Measurements from ENCODE around the gene SLC22A17.
"Not testable (repeated sequence)": the region's sequence is repeated elsewhere in the genome, so short reads cannot be mapped to it uniquely, and the experiment has no call there.

The SLC22A17 gene

GRCh38 chr14:23339506-23340268, 13.0 kb downstream of the SLC22A17 start:
- DNase-seq (ENCODE audit: low spot score) = no peak

- DNase-seq (ENCODE audit: low spot score) = no peak
These were observed 17.1 kb downstream of the SLC22A17 start for GRCh38 chr14:23335623-23336022.

GRCh38 chr14:23327947-23328744, 24.5 kb downstream of the SLC22A17 start:
- DNase-seq (ENCODE audit: low spot score) = peak; percentile 88

DNA sequence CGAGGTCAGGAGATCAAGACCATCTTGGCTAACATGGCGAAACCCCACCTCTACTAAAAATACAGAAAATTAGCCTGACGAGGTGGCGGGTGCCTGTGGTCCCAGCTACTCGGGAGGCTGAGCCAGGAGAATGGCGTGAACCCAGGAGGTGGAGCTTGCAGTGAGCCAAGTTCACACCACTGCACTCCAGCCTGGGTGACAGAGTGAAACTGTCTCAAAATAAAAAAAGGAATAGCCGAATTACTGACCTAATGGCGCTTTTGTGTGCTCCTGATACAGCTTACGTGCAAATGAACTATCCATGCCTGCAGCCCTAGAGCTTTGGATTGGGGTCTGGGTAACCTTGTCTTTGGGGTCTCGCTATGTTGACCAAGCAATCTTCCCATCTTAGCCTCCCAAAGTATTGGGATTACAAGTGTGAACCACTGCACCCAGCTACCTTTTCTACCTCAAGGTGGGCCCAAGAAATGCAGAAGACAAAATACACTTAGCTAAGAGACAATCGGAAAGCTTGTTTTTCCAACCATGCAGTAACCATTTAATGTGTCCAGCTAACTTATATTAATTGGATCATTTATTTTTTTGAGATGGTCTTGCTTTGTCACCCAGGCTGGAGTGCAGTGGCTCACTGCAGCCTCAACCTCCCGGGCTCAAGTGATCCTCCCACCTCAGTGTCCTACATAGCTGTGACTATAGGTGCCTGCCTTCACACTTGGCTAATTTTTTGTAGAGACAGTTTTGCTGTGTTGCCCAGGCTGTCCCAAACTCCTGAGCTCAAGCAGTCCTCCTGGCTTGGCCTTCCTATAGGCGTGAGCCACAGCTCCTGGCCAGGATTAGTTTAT, 26.0 kb downstream of the SLC22A17 start:
- peak; percentile 34 for DNase-seq (ENCODE audit: low spot score)

DNA sequence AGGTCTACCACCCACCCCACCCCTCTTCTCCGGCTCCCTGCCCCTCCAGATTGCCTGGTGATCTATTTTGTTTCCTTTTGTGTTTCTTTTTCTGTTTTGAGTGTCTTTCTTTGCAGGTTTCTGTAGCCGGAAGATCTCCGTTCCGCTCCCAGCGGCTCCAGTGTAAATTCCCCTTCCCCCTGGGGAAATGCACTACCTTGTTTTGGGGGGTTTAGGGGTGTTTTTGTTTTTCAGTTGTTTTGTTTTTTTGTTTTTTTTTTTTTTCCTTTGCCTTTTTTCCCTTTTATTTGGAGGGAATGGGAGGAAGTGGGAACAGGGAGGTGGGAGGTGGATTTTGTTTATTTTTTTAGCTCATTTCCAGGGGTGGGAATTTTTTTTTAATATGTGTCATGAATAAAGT, 26.9 kb downstream of the SLC22A17 start:
- DNase-seq (ENCODE audit: low spot score) = not testable (repeated sequence)

DNA sequence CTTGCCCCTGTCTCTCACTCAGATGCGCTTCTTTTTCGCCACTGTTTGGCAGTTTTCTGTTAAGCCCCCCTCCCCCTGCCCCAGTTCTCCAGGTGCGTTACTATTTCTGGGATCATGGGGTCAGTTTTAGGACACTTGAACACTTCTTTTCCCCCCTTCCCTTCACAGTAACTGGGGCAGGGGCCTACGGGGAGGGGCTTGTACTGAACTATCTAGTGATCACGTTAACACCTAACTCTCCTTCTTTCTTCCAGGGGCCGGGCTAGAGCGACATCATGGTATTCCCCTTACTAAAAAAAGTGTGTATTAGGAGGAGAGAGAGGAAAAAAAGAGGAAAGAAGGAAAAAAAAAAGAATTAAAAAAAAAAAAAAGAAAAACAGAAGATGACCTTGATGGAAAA, 27.7 kb downstream of the SLC22A17 start:
- no peak for DNase-seq (ENCODE audit: low spot score)

DNA sequence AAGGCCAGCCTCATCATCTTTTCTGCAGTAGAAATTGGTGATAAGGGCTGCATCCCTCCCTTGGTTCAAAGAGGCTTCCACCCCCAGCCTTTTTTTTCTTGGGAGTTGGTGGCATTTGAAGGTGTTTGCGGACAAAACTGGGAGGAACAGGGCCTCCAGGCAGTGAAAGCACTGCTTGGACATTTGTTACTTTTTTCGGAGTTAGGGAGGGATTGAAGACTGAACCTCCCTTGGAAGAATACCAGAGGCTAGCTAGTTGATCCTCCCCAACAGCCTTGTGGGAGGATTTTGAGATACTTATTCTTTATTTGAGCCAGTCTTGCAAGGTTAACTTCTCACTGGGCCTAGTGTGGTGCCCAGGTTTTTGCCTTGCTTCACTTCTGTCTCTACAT, 28.2 kb downstream of the SLC22A17 start:
- no peak for DNase-seq (ENCODE audit: low spot score)

DNA sequence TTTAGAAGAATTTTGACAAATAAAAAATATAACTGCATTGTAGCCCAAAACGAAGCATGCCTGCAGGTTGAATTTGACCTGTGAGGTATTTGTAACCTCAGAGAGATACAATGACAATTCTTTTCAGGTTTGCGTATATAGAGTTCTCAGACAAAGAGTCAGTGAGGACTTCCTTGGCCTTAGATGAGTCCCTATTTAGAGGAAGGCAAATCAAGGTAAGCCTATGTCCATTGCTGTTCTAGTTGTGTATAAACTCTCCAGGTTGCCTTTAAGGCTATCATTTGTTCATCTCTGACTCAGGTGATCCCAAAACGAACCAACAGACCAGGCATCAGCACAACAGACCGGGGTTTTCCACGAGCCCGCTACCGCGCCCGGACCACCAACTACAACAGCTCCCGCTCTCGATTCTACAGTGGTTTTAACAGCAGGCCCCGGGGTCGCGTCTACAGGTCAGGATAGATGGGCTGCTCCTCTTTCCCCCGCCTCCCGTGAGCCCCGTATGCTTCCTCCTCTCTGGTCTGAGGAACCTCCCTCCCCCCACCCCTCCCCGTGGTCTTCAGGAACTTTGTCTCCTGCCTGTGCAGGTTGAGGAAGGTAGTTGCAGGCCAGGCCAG, 28.7 kb downstream of the SLC22A17 start:
- no peak for DNase-seq (ENCODE audit: low spot score)

DNA sequence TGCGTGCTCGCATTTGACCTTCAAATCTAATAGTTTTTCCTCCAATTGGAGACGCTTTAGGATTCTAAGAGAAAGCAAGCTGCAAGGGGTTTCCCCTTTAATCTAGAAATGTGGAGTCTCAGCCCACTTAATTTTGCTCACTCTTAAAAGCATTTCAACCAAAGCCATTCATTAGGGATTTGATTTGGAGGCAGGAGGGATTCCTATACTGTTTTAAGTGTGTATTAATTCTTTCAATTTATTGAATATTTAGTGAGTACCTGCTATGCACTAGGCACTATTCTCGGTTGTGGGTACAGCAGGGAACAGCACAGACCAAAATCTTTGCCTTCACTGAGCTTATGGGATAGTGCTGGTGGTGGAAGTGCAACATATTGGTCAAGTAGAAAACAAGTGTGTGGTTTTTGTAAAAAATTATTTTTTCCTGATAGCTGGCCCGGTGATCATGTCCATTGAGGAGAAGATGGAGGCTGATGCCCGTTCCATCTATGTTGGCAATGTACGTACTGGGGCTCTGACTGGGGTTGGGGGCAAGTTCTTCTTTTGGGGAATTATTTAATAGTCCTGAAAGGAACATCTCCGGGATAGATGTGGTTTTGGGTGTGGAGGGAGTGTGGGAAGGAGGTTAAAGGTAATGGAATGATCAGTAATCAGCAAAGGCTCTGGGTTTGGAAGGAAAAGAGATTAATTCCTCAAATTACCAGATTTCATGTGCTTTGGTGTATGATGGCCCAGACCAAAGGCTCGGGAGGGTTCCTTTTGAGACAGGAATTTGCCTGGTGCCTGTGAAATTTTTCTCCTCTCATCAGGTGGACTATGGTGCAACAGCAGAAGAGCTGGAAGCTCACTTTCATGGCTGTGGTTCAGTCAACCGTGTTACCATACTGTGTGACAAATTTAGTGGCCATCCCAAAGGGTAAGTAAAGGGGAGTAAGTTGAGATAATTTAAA, 29.8 kb downstream of the SLC22A17 start:
- no peak for DNase-seq (ENCODE audit: low spot score)

GRCh38 chr14:23321572-23322547, 30.8 kb downstream of the SLC22A17 start:
- DNase-seq (ENCODE audit: low spot score) = no peak

GRCh38 chr14:23320584-23321571, 31.8 kb downstream of the SLC22A17 start, which contains the start of gene PABPN1:
PABPN1 (plus strand) TSS chr14:23321457; CDS start chr14:23321470, 13 bp downstream.
- DNase-seq (ENCODE audit: low spot score) = peak; percentile 100

DNA sequence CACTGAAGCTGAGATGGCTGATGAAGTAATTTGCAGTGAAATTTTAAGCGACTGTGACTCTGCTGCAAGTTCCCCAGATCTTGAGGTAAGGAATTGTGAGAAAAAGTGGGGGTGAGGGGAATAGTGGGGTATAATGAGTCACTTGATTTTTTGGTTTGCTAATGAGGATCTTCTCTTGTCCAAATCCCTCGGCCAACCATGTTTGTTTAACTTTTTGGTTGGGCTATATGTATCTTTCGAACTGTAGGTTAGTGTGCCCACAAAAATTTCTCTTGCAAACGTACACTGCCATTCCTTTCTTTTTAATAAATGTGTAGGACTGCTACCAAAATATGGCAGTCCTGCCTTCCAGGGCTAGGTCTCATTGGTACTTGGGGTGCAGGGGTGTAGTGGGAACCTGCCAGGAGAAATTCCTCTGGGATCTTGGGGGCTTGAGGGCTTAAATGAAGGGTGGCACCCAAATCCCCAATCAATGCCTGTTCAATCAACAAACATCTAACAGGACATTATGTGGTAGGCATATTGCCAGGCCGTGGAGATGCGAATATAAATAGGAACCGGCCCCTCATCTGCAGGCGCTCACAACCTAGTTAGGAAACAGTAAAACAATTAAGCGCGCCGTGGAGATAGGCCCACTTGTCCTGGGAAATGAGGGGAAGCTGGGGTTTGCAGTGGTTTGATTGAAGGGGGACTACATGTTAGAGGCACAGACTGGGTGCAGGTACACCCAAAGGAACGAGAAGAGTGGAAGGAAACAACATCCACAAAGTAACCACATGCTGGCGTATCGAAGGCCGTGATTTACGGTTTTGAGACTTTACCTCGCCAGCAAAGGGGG, 32.7 kb downstream of the SLC22A17 start:
- DNase-seq (ENCODE audit: low spot score) = no peak

DNA sequence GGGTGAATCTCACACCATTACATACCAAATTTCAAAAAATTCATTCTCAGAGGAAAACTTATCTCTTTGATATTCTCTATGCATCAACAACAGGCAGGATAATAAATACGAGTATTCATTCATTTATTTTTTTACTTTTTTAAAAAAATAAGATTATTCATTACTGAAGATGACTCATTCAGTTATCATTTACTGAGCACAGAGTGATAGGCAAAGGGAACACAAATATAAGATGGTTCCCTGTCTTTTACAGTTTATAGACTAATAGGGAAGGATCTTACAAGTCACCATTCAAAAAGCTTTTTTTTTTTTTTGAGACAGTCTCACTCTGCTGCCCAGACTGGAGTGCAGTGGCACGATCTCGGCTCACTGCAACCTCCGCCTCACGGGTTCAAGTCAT, 36.4 kb downstream of the SLC22A17 start:
- DNase-seq (ENCODE audit: low spot score) = no peak

DNA sequence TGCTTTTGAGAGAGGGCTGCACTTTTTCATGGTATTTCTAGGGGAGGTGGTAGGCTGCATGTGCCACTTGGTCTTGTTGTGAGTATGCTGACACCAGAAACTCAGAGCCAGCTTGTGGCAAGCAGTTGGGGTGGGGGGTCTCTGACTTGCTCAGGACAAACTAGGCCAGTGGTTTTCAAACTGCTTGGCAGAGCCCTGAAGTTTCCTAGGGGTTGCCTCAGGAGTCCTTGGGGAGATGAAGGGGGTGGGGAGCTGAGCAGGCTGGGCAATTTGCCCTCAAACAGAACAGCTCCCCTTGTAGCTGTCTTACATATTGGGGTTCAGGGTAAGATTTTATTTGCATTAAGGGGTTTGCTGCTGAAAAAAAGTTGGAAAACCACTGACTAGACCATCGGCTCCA, 42.1 kb downstream of the SLC22A17 start:
- DNase-seq (ENCODE audit: low spot score) = no peak

- no peak for DNase-seq (ENCODE audit: low spot score)
These were observed 43.8 kb downstream of the SLC22A17 start for GRCh38 chr14:23308721-23309445.

Measured in cerebellar cortex (tissue), 1 donor.